OCI-LY1 (cell line): ENCODE measurements around the gene SLIRP.

Experiments
- H2AFZ ChIP-seq: fragments of 200-600 bp; sonication (generic), shearing (Covaris generic); 2 replicates; pipeline ENCODE4 v1.6.0; 2014; ENCODE audit warnings: antibody characterized with exemption, mild to moderate bottlenecking, low read length
- H3F3A ChIP-seq: fragments of 200-600 bp; sonication (generic), shearing (Covaris generic); 2 replicates; pipeline ENCODE4 v1.6.0; 2014; ENCODE audit warnings: mild to moderate bottlenecking, antibody characterized with exemption, low read length, moderate library complexity; ENCODE audit not compliant: insufficient read depth
- H3K27ac ChIP-seq: fragments of 200-600 bp; sonication (generic); 2 replicates; pipeline ENCODE4 v1.5.1; 2014; ENCODE audit warnings: low read length, mixed run types, mild to moderate bottlenecking, low read depth; ENCODE audit not compliant: poor library complexity, severe bottlenecking
- H3K27me3 ChIP-seq: fragments of 200-600 bp; sonication (generic); 2 replicates; pipeline ENCODE4 v1.6.0; 2014; ENCODE audit warnings: antibody characterized with exemption, mild to moderate bottlenecking, low read length, moderate library complexity; ENCODE audit not compliant: insufficient read depth
- H3K36me3 ChIP-seq: fragments of 200-600 bp; sonication (generic); 2 replicates; pipeline ENCODE4 v1.6.1; 2014; ENCODE audit warnings: mild to moderate bottlenecking, antibody characterized with exemption, low read length, moderate library complexity, mixed read lengths; ENCODE audit not compliant: insufficient read depth
- H3K4me1 ChIP-seq: fragments of 200-600 bp; sonication (generic); 2 replicates; pipeline ENCODE4 v1.5.1; 2014; ENCODE audit warnings: mild to moderate bottlenecking, low read length, moderate library complexity; ENCODE audit not compliant: insufficient read depth, severe bottlenecking
- H3K4me2 ChIP-seq: fragments of 200-600 bp; sonication (generic), shearing (Covaris generic); 2 replicates; pipeline ENCODE4 v1.6.1; 2014; ENCODE audit warnings: low read length
- H3K4me3 ChIP-seq: fragments of 200-600 bp; sonication (generic); 2 replicates; pipeline ENCODE4 v1.5.1; 2014; ENCODE audit warnings: low read length, low read depth, mild to moderate bottlenecking, mixed read lengths; ENCODE audit not compliant: poor library complexity, severe bottlenecking
- H3K79me2 ChIP-seq: fragments of 200-600 bp; shearing (Covaris generic); 2 replicates; pipeline ENCODE4 v1.6.1; 2016; ENCODE audit warnings: mixed run types, low read length, mixed read lengths; ENCODE audit not compliant: insufficient read depth
- H3K9ac ChIP-seq: fragments of 200-600 bp; sonication (generic), shearing (Covaris generic); 2 replicates; pipeline ENCODE4 v1.6.1; 2014; ENCODE audit warnings: mild to moderate bottlenecking, low read length, mixed read lengths
- H3K9me2 ChIP-seq: fragments of 200-600 bp; sonication (generic), shearing (Covaris generic); 2 replicates; pipeline ENCODE4 v1.6.1; 2014; ENCODE audit warnings: low read depth, mild to moderate bottlenecking, low read length, mixed read lengths
- H3K9me3 ChIP-seq: fragments of 200-600 bp; shearing (Covaris generic); 2 replicates; pipeline ENCODE4 v1.6.1; 2014; ENCODE audit warnings: low read length, mixed read lengths
- H4K20me1 ChIP-seq: fragments of 200-600 bp; sonication (generic), shearing (Covaris generic); 2 replicates; pipeline ENCODE4 v1.6.0; 2016; ENCODE audit warnings: mild to moderate bottlenecking, low read length; ENCODE audit not compliant: insufficient read depth
- CTCF ChIP-seq: fragments of 200-600 bp; sonication (generic), shearing (Covaris generic); IDR thresholded peaks from 2 replicates; pipeline ENCODE4 v1.5.1; 2017; ENCODE audit warnings: mild to moderate bottlenecking, antibody characterized with exemption, low read length, moderate library complexity, mixed read lengths
- EZH2 ChIP-seq: fragments of 200-600 bp; sonication (generic), shearing (Covaris generic); IDR thresholded peaks from 2 replicates; pipeline ENCODE4 v1.8.0; 2017; ENCODE audit warnings: borderline replicate concordance, mixed run types, mild to moderate bottlenecking, antibody characterized with exemption, low read length, moderate library complexity, mixed read lengths

Gene SLIRP

GRCh38 chr14:77663293-77663692 lies 44.6 kb upstream of the SLIRP start:
- Histone ChIP-seq H3K9me3 (no peaks in the 10 kb centered on the region), H3K4me3 (no peak overlapping the region), H2AFZ (no peak overlapping the region), H3K4me1 (peaks cover 2% of the 10 kb centered on the region), H3K27ac (no peak overlapping the region), H3K4me2 (no peak overlapping the region), H4K20me1 (no peaks in the 10 kb centered on the region), H3F3A (no peaks in the 10 kb centered on the region), H3K79me2 (no peaks in the 10 kb centered on the region), H3K9me2 (no peaks in the 10 kb centered on the region), H3K27me3 (no peaks in the 10 kb centered on the region), H3K36me3 (no peaks in the 10 kb centered on the region), H3K9ac (no peak overlapping the region)
- TF ChIP-seq CTCF = no peak
- no peak for TF ChIP-seq EZH2

GRCh38 chr14:77667331-77667730 lies 40.6 kb upstream of the SLIRP start:
- Histone ChIP-seq H3K36me3 (peaks cover under 1% of the 10 kb centered on the region; the same call in 1 of the 2 replicates), H4K20me1 (no peaks in the 10 kb centered on the region), H3K79me2 (no peaks in the 10 kb centered on the region), H3K4me3 (no peak overlapping the region), H3K9ac (no peak overlapping the region), H3F3A (no peaks in the 10 kb centered on the region), H2AFZ (no peak overlapping the region), H3K9me2 (no peaks in the 10 kb centered on the region), H3K27me3 (no peaks in the 10 kb centered on the region), H3K27ac (no peak overlapping the region), H3K4me2 (no peak overlapping the region), H3K9me3 (no peaks in the 10 kb centered on the region), H3K4me1 (peaks cover 3% of the 10 kb centered on the region)
- no peak for TF ChIP-seq CTCF
- no peak for TF ChIP-seq EZH2

- no peak overlapping the region for H3K27ac ChIP-seq
- no peaks in the 10 kb centered on the region for H3K27me3 ChIP-seq
- peaks cover 2% of the 10 kb centered on the region for H3K4me1 ChIP-seq
- no peaks in the 10 kb centered on the region for H3K9me3 ChIP-seq
- H2AFZ ChIP-seq = no peak overlapping the region
- no peaks in the 10 kb centered on the region for H3F3A ChIP-seq
- H3K79me2 ChIP-seq = no peaks in the 10 kb centered on the region
- H3K9me2 ChIP-seq = no peaks in the 10 kb centered on the region
- peaks cover 37% of the 10 kb centered on the region for H3K36me3 ChIP-seq
- no peaks in the 10 kb centered on the region for H4K20me1 ChIP-seq
- no peak overlapping the region for H3K4me3 ChIP-seq
- TF ChIP-seq CTCF = no peak
- no peak for TF ChIP-seq EZH2
- H3K4me2 ChIP-seq = no peak overlapping the region
- no peak overlapping the region for H3K9ac ChIP-seq
These were observed 34.7 kb upstream of the SLIRP start for GRCh38 chr14:77673193-77673592.
